Fibroblast of the aortic adventitia (primary cell): ENCODE results near the gene SAG. TPM values are rescaled to one million over a fixed set of nuclear protein-coding genes. Genes with fewer than 3 reads are reported as not detected.

ENCODE experiments used
- DNase-seq: peaks from one replicate; pipeline ENCODE4 v3.0.0-alpha.2; 2010; ENCODE audit warnings: low read depth
- H3K4me3 ChIP-seq: 2 replicates; pipeline ENCODE4 v1.5.1; 2011; ENCODE audit warnings: low read depth, mild to moderate bottlenecking, control low read depth, low read length, moderate library complexity
- CTCF ChIP-seq: IDR thresholded peaks from 2 replicates; pipeline ENCODE4 v1.5.1; 2011; ENCODE audit warnings: mild to moderate bottlenecking, low read length, control low read depth, inconsistent platforms; ENCODE audit not compliant: insufficient read depth
- total RNA-seq: library from RNA; depleted of rRNA; stranded (reverse); fragments of >200 nt; gene quantifications from 2 replicates; pipeline ENCODE4 v1.2.3, GENCODE V29; 2012; ENCODE audit warnings: low replicate concordance

The SAG gene
- total RNA-seq, 1 donor: not detected

GRCh38 chr2:233354971-233355574, 47.5 kb downstream of the SAG start:
- no peak for TF ChIP-seq CTCF
- peak overlapping the region; percentile 76 for H3K4me3 ChIP-seq
- peak; percentile 23 for DNase-seq

- TF ChIP-seq CTCF: no peak
- no peak for DNase-seq
- H3K4me3 ChIP-seq: no peak overlapping the region
Measured at GRCh38 chr2:233355916-233356315, 48.3 kb downstream of the SAG start.

GRCh38 chr2:233356546-233357308, 49.1 kb downstream of the SAG start:
- TF ChIP-seq CTCF: no peak
- peak; percentile 33 for DNase-seq
- no peak overlapping the region for H3K4me3 ChIP-seq

GRCh38 chr2:233358335-233358734, 50.7 kb downstream of the SAG start:
- TF ChIP-seq CTCF: no peak
- no peak for DNase-seq

GRCh38 chr2:233358947-233359346, 51.3 kb downstream of the SAG start:
- H3K4me3 ChIP-seq: no peak overlapping the region
- no peak for DNase-seq
- TF ChIP-seq CTCF: no peak

More at GRCh38 chr2:233358335-233358734, 50.7 kb downstream of the SAG start:
- no peak overlapping the region for H3K4me3 ChIP-seq

GRCh38 chr2:233359823-233360222, 52.2 kb downstream of the SAG start:
- no peak for DNase-seq
- H3K4me3 ChIP-seq: no peak overlapping the region
- no peak for TF ChIP-seq CTCF

GRCh38 chr2:233360771-233361176, 53.2 kb downstream of the SAG start:
- no peak overlapping the region for H3K4me3 ChIP-seq
- TF ChIP-seq CTCF: no peak
- no peak for DNase-seq
